Choroid plexus epithelial cell (primary cell): ENCODE measurements around the gene FRMD3.

Experiments
- DNase-seq: peaks from one replicate; pipeline ENCODE4 v3.0.0-alpha.2; 2010; ENCODE audit warnings: low read depth
- H3K4me3 ChIP-seq: 2 replicates; pipeline ENCODE4 v1.5.1; 2011; ENCODE audit warnings: low read depth, mild to moderate bottlenecking, control low read depth, low read length, moderate library complexity
- TF ChIP-seq, protein P1 (sequence below): conservative IDR thresholded peaks from 2 replicates; pipeline ENCODE4 v1.5.1; 2011; ENCODE audit warnings: low read depth, mild to moderate bottlenecking, control low read depth, inconsistent platforms, low read length, moderate library complexity

Gene FRMD3

DNA sequence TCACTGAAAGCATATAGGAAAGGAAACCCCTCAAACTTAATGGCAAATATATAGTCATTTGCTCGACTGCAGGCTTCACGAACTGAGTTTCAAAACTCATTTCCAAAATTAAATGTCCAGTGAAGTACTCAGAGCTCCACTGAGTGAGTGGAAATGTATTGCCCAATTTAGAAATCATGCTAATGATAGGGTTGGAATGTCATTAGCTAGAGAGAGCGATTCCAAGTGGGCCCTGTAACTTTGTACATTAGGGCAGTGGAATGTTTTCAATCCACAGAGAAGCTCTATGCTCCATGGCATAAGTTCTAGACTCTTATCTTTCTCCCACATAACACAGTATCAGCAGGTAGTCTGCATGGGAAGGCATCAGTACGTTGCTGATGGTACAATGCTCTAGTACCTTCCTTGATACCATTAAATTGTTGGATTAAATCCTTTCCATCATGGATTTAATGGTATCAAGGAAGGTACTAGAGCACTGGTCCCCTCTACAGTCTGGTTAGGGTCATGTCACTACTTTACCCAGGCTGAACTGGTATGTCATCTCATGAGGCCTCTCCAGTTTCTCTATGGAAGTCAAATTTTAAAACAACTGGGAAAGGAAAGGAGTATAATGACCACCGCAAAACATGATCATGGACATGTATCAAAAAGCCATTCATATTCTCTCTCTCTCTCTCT lies 292.1 kb downstream of the FRMD3 start:
- TF ChIP-seq, protein P1, sequence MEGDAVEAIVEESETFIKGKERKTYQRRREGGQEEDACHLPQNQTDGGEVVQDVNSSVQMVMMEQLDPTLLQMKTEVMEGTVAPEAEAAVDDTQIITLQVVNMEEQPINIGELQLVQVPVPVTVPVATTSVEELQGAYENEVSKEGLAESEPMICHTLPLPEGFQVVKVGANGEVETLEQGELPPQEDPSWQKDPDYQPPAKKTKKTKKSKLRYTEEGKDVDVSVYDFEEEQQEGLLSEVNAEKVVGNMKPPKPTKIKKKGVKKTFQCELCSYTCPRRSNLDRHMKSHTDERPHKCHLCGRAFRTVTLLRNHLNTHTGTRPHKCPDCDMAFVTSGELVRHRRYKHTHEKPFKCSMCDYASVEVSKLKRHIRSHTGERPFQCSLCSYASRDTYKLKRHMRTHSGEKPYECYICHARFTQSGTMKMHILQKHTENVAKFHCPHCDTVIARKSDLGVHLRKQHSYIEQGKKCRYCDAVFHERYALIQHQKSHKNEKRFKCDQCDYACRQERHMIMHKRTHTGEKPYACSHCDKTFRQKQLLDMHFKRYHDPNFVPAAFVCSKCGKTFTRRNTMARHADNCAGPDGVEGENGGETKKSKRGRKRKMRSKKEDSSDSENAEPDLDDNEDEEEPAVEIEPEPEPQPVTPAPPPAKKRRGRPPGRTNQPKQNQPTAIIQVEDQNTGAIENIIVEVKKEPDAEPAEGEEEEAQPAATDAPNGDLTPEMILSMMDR = no peak
- no peak overlapping the region for H3K4me3 ChIP-seq
- no peak for DNase-seq

DNA sequence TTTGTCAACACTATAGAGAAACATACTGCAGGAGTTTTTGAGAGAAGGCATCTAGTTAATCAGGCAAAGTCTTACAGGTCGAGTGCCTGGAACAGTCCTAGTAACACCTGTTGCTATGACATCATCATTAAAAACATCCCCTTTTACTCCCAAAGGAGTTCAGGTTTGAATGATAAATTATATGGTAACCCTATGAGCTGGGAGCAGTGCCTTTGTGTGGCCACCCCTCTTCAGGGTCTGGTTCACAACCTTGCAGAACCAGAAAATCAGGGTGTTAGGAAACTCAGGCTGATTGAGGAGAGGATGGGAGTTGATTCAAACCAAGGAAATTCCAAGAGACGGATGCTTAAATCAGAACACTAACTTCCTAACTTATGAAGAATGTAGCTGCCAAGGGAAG lies 296.1 kb downstream of the FRMD3 start:
- TF ChIP-seq, protein P1 = no peak
- DNase-seq = no peak
- no peak overlapping the region for H3K4me3 ChIP-seq

DNA sequence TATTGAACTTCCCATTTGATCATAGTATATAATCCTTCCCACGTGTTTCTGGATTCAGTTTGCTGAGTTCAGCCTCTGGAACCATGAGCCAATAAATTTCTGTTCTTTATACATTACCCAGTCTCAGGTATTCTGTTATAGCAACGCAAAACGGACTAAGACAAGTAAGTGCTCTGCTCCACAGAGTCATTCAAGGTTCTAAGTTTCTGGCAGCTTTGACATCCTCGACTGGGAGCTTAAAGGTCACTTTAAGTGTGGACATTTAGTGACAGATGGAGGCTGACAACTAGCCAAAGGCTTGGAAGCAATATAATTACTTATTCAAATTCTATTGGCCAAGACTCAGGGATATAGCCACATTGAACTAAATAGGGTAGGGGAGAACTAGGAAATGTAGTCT lies 297.5 kb downstream of the FRMD3 start:
- DNase-seq = no peak
- TF ChIP-seq, protein P1 = no peak
- H3K4me3 ChIP-seq = no peak overlapping the region

DNA sequence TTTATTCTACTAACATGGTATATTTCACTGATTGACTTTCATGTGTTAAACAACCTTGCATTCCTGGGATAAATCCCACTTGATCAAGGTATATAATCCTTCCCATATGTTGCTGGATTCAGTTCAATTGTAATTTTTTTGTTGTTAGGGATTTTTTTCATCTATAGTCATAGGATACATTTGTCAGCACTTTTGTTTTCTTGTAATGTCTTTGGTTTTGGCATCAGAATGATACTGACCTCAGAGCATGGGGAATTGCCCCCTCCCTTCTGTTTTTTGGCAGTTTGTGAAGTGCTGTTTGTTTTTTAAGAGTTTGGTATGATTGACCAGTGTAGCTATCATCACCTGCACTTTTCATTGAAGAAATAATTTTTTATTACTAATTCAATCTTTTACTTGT lies 298.5 kb downstream of the FRMD3 start:
- H3K4me3 ChIP-seq = no peak overlapping the region

DNA sequence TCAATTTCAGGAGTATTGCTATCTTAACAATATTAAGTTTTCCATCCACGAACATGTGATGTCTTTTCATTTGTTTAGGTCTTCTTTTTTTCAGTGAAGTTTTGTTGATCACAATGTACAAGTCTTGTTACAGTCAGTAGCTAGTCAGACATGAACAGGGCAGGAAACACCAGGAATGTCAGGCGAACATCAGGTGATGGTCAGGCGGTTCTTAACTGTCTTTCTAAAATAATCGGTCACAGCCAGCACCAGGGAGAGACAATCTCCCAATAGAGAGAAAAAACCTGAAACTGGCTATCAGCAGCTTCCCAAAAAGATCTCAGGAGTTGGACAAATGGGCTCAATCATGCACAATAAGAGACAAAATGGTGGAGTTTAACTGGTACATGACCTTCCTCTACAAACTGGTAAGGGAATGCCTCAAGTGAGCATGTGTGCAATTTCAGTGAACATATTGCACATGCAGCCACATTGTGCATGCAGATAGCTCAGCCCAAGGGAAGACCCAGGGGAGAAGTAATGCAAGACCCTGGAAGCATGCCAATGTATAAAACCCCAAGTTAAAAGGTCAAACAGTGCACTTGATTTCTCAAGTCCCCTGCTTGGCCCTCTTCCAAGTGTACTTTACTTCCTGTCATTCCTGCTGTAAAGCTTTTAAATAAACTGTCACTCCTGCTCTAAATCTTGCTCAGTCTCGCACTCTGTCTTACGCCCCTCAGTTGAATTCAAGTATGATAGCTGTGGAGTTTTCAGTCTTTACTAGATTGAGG lies 299.1 kb downstream of the FRMD3 start:
- no peak overlapping the region for H3K4me3 ChIP-seq
- TF ChIP-seq, protein P1 = no peak
- peak; percentile 21 for DNase-seq

More for the DNA sequence above, 298.5 kb downstream of the FRMD3 start:
- peak; percentile 8 for DNase-seq
- TF ChIP-seq, protein P1 = no peak

DNA sequence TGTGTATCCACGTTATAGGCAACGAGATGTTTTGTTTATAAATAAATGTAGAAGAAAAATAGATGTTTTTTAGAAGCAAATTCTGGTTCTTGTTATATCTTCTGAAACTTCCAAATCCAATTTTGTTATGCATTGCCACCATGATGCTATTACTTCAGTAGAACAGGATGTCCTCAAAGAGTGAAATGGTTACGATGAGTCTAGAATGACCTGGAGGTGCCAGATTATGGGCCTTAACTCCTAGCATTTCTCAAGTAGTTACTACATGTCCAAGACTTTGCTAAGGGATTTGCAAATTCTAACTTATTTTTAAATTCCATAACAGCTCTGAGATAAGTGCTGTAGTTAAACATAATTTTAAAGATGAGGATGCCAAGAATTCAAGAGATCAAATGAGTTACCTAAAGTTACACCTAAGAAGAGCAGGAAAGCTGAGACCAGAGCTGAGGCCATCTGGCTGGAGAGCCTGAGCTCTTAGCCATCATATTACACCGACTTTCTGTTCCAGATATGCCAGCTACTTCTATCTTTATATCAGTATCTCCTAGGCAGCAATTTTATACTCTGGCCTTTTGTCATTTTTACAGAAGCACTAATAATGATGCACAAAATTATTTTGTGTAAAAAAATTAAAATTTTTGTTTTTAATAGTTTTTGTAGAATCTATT lies 302.0 kb downstream of the FRMD3 start:
- H3K4me3 ChIP-seq = no peak overlapping the region
- DNase-seq = no peak
- TF ChIP-seq, protein P1 = no peak
